Ecto neural progenitor cell (in vitro differentiated cells): ENCODE results near the gene FNDC3B.
"Not testable (repeated sequence)": the region's sequence is repeated elsewhere in the genome, so short reads cannot be mapped to it uniquely, and the experiment has no call there.

Experiments used
- DNase-seq: peaks from one replicate; pipeline ENCODE4 v3.0.0-alpha.2; 2018; ENCODE audit warnings: low spot score

FNDC3B gene

DNA sequence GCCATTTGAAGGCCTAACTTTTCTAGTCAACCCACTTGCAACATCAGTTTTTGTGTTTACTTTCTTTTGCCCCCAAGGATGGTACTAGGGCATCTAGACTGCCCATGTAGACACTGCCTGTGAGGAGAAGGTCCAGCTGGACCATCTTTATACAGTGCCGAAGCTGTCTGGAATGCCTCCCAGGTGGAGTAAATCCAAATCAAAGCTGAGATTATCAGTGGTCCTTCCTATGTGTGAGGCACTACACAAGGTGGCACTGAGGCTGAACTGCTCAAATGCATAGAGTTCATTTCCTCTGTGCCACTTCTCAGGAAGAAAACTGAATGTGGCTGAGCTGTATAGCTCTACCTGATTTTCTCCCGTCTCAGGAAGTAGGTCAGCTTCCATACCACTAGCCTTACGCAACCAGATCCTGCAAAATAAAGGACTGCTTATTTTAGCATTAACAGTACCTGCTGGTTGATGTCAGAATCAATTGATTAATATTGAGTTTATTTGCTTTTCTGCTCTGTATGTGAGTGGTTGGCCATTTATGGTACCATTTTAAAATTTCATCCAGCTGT lies 302.8 kb downstream of the FNDC3B start:
- DNase-seq = no peak

- DNase-seq = no peak
These were observed 303.7 kb downstream of the FNDC3B start for GRCh38 chr3:172343117-172343516.

DNA sequence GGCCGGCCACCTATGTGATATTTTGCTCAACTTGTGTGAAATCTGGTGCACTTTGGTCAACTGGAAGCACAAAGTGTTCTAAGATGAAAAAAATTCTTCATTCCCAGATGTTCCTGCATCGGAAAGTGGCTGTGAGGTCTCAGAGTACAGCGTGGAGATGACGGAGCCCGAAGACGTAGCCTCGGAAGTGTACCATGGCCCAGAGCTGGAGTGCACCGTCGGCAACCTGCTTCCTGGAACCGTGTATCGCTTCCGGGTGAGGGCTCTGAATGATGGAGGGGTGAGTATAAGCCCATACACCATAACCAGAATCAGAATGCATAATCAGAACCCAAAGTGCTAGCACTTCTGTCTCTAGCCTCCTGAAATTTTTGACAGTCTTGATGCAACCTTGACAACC lies 304.6 kb downstream of the FNDC3B start:
- no peak for DNase-seq

GRCh38 chr3:172346161-172346560 lies 306.8 kb downstream of the FNDC3B start:
- no peak for DNase-seq

DNA sequence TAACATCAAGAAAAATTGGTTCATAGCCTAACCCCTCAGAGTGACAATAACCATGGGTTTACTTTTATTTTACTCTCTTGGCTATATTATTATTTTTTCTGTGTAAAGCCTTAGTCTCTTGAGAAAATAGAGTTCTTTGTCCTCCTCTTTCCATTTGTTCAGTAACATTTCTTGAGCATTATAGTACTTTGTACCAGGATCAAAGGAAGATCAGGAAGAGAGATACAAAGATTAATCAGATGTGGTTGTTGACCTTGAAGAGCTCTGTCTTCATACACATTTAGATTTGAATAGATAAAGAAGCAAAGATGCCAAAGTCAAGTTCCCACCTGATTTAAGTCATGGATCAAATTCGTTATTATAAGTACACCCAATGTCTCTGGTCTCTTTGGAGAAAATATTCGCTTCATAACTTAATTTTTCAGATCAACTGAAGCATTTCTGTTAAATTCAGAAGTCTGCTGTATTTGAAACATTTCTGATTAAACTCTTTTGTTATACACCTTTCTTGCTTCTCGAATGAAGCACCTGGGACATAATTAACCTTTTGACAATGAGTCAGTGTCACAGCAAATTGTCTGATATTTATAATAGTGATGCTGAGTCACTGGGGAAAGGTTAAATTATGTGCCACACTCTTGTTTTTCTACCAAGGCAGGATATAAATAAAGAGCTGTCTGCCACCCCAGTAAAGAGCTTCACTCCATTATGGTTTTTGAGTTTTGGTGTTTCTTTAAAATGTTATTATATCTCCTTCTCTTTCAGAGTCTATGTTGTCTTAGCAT lies 308.7 kb downstream of the FNDC3B start:
- no peak for DNase-seq

GRCh38 chr3:172351895-172352466 lies 312.6 kb downstream of the FNDC3B start:
- no peak for DNase-seq

GRCh38 chr3:172352786-172353185 lies 313.4 kb downstream of the FNDC3B start:
- no peak for DNase-seq

DNA sequence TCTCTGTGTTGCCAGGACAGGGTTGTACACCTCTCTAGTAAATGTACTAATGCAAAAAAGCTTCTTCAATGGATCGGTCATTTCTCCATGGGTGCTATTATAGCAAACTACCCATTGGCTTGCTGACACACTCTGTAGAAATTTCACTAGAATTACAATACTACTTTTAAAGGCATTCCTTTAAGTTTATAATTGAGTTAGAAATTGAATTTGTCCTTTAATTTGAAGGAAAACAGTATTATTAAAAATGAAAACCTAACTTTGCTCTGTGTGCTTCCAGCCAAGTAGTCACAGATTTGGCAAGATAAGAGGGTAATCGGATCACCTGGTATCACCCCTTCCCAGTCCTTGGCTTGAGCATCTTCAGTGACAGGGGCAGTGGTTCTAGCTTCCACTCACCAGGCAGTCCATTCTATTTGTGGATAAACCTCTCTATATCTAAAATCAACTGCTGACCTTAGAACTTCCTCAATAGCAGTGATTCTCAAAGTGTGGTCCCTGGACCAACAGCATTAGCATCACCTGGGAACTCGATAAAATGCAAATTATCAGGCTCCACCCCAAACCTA lies 315.6 kb downstream of the FNDC3B start:
- no peak for DNase-seq

GRCh38 chr3:172355836-172356235 lies 316.5 kb downstream of the FNDC3B start:
- DNase-seq = no peak

GRCh38 chr3:172356427-172356826 lies 317.0 kb downstream of the FNDC3B start:
- DNase-seq = no peak

GRCh38 chr3:172357850-172358754 lies 318.7 kb downstream of the FNDC3B start:
- no peak for DNase-seq

DNA sequence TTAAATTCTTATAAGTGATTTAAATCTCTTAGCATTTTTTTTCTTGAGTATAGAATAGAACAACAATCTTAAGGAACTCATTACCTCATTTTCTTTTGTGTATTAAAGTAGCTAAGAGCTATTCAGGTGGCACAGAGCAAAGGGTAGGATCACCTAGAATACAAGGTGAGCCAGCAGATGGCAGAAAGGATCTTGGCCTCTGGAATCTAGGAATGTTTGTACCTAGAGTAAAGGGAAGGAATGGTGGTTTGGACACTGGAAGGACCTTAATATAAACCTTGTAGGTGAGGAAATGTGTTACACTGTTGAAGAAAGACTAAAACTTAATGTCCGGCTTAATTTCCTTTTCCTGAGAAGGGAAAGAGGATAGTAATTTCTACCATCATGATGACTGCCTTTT lies 319.9 kb downstream of the FNDC3B start:
- no peak for DNase-seq

GRCh38 chr3:172359996-172360395 lies 320.6 kb downstream of the FNDC3B start:
- no peak for DNase-seq

DNA sequence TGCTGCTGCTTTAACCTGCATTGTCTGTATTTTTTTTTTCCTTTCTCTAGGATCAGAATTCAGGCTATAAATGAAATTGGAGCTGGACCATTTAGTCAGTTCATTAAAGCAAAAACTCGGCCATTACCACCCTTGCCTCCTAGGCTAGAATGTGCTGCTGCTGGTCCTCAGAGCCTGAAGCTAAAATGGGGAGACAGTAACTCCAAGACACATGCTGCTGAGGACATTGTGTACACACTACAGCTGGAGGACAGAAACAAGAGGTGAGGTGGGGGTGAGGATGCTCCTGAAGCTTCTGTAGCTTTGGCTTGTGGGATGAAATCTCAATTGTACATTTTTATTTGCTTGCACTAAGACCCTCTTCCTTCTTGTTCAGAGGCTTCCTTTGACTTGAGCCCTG lies 323.2 kb downstream of the FNDC3B start:
- no peak for DNase-seq

- DNase-seq = no peak
These were observed 325.1 kb downstream of the FNDC3B start for GRCh38 chr3:172364374-172365027.

GRCh38 chr3:172365028-172365567 lies 325.7 kb downstream of the FNDC3B start:
- DNase-seq = no peak

- no peak for DNase-seq
These were observed 328.1 kb downstream of the FNDC3B start for GRCh38 chr3:172367205-172368105.

GRCh38 chr3:172368556-172368955 lies 329.2 kb downstream of the FNDC3B start:
- not testable (repeated sequence) for DNase-seq

- DNase-seq = no peak
These were observed 330.3 kb downstream of the FNDC3B start for GRCh38 chr3:172369590-172370259.

- DNase-seq = no peak
These were observed 331.0 kb downstream of the FNDC3B start for GRCh38 chr3:172370419-172370818.
